NCI-H748 treated with DMSO at 0.1 percent for 48 hours (cell line): ENCODE measurements around the gene ATXN7.

Source experiments
- DNase-seq: peaks from one replicate; lab custom pipeline; 2025; lab: John Stamatoyannopoulos, UW

The ATXN7 gene

GRCh38 chr3:63864008-63864964 lies 619 bp downstream of the ATXN7 start:
- DNase-seq = no peak

DNA sequence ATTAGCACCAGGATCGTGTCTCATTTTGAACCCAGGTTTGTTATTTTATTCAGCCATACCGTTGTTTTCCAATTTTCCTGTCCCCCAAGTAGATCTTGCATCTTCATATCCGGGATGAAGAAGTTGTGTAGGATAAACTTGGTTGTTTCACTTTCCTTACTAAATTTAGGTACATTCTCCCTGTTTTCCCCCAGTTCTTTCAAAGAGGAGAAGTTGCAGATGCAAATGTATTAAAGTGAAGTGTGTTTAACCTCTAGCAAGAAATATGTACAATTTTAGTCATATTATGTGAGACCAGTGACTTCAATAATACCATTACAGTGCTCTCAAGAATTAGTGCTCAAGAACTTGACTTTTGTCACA lies 1.3 kb downstream of the ATXN7 start:
- DNase-seq = no peak

DNA sequence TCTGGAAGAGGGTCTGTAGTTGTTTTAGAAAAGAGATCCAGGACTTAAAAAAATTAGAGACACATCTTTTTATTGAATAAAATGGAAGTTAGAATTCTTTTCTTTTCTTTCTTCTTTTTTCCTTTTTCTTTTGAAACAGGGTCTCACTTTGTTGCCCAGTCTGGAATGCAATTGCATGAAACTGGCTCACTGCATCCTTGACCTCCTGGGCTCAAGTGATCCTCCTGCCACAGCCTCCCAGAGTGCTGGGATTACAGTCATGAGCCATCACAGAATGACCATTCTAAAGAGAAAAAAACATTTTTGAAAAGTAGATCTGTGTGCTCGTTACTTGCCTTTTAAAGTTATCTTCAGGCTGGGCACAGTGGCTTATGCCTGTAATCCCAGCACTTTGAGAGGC lies 3.6 kb downstream of the ATXN7 start:
- no peak for DNase-seq

DNA sequence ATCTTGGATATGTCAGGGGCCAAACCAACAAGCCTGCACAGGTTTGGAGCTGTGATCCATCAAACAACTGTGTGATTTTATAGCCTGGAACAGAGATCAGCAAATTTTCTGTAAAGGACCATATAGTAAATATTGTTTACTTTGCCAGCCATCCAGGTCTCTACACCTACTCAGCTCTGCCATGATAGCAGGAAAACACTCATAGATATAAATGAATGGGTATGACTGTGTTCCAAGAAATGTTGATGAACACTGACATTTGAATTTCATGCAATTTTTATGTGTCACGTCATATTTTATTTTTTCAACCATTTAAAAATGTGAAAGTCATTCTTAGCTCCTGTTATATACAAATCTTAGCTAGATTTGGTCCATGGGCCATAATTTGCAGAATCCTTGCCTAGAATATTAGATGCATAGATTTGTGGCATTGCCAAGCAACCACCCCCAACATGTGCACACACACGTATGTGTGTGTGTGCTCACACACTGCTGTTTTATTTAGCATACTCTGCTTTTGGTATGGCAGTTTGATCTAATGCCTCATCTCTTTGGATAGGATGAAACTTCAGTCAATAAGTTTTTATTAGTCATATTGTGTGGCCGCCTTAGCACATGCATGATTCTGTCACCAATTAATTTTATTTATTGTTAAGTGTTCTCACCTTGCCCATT lies 6.4 kb downstream of the ATXN7 start:
- no peak for DNase-seq

DNA sequence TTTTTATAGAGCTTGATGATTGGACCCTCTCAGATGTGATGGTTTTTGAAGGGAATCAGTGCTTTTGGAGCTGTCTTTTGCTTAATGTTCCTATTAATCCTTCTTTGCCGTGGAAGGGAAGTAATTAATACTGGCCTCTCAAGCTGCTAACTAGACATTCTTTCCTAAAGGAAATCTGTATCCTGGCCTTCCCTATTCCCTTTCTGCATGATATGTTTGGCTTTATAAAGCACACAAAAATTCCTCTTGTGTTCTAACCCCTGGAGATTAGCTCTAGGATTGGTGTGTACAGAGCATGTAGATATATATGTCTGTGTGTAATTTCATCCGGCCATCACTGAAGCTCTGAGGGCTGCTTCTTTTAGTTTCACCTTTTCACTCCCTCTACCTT lies 6.9 kb downstream of the ATXN7 start:
- no peak for DNase-seq

GRCh38 chr3:63872135-63872924 lies 8.7 kb downstream of the ATXN7 start:
- DNase-seq = no peak

GRCh38 chr3:63874769-63875168 lies 11.1 kb downstream of the ATXN7 start:
- DNase-seq = no peak

DNA sequence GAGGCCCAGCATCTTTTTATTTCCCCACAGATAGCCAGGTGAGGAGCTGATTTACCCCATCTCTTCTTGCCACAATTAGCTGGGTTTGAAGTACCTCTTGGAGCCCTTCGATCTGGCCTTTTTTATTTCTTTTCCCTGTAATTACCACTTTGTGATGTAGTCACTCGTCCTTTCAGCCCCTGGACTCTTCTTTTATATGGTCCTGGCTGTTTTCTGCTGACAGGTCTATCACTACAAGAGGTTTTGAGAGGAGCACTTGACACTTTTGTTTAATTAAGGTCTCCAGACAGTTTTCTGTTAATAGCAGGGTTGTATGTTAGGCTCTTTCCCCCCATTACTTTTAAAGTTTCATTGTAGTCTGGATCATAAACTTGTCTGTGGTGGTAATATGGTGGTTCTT lies 11.8 kb downstream of the ATXN7 start:
- DNase-seq = no peak

DNA sequence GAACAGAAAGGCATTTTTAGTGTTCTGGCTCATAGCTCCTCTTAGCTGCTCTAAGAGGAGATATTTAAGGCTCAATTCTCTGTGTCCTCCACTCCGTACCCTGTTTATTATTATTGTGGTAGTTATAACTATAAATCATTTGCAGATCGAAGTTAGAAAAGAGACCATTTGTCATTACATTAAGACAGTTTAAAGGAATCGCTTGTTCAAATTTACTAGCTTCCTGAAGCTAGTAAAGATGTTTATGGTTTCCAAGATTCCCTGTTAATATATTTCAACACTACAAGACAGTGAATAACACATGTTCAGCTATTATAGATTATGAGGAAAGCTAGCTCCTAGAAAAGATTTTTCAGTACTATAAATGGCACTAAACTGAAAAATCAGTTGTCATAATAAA lies 12.6 kb downstream of the ATXN7 start:
- DNase-seq = no peak

DNA sequence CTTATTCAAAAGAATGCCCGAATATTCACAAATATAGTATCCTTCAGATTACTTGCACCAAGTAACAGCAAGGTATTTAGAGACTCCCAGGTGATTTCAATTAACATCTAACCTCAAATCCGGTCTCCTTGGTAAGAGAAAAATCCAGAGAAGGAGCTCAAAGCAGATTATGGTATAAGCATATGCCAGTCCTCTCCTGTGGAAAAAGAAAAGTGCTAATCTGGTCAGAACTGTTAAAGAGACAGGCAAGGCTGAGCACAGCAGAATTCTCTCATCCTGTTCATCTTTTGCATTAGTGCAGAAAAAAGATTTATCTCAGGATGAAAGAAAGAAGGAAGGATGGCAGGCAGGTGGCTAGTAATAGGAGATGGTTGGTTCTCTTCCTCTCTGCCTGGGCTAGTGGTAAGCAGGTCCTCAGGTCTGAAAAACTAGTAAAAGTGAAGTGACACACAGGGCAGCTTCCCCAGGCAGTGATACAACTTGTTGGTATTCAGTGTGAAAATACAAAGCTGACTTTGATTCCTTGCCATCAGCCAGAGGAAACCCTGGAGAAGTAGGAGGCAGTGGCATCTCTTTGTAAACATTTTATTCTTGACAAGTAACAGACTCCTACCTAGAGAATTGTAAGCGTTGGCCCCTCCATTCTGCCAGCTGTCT lies 14.2 kb downstream of the ATXN7 start:
- no peak for DNase-seq

DNA sequence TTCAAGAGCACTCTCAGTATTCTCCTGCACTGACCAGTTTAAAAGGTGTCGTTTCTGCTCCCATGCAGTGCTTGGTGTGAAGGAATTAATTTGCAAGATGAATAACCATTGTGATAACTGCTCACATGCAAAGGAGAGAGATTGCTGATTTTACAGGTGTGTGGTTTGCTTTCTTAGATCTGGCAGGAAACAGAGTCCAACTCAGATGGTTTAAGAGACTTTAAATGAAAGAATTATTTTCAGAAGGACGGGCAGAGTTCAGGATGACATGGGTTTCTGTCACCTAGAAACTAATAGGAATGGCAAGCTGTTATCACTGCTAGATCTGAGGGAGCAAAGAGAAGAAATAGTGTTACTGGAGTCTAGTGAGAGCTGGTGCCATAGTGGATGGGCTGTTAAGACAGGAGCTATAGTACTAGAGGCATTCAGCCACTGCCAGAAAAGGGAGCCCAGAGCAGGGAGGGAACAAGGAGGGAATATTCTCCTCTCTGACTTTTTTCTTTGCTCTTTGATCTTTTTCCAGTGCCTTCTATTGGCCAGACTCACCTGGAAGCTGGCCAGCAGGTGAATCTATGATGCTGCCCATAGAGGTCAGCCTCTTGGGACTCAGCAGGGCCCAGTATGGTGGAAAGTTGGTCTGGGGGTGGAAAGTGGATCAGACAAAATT lies 14.9 kb downstream of the ATXN7 start:
- no peak for DNase-seq

- DNase-seq = no peak
These were observed 17.0 kb downstream of the ATXN7 start for GRCh38 chr3:63880653-63881052.

DNA sequence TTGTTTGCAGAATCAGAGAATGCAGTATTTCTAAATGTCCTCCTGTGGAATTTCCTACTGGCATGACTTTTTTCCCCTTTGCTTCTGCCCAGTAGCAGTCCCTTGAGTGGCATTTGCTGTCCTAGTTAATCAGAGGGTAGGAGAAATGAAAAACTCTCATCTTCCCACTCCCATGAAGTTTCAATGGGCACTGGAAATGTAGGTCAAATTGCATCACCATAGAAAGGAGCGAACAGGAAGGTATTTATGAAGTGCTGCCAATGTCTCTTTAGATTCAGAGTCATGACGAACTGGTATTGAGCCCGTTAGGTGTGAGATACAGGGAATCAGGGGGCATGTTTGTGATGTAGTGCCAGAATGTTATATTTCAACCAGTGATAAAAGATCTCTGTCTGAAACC lies 23.2 kb downstream of the ATXN7 start:
- no peak for DNase-seq

DNA sequence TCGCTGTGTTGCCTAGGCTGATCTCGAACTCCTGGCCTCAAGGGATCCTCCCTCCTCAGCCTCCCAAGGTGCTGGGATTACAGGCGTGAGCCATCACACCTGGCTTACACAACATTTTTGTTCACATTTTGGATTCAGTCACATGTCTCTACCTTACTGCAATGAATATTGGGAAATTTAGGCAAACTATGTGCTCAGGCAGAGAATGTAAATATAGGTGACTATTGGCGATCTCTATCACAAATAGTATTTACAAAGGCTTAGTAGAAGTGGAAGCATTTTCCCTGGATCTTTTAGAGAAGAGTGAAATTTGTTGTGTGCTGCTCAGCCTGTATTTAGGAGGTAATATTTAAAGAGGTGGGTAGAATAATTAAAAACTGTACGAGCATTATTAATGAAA lies 27.9 kb downstream of the ATXN7 start:
- no peak for DNase-seq

GRCh38 chr3:63892773-63893352 lies 29.2 kb downstream of the ATXN7 start:
- DNase-seq = no peak

DNA sequence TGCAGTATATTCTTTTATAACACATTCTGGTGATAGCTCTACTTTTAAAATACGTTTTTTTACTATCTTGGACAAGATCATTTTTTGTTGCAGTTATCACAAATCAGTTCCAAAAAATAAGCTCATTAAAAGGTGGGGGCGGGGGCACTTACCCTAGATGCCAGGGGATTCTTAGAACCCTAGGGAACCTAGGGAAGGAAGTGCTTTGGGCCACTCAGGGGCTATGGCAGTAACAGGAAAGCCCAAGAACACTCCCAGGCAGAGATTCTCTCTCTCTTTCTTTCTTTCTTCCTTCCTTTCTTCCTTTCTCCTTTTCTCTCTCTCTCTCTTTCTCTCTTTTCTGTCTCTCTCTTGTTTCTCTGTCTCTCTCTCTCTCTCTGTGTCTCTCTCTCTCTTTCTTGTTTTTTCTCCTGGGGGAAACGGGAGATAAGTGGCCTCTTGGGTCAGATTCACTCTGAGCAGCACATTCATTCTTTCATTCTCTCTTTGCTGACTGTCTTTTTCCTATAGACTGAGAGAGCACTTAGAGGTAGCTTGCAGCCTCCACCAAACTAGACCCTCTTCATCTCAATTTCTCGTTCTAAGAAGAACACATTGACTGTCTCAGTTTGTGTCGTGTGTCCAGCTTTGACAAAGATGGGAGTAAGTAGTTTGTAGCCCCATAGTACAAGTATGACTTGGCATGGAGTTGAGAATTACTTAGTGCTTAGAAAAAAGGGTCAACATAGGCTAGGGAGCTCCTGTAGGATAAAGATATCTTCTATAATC lies 31.9 kb downstream of the ATXN7 start:
- no peak for DNase-seq

- DNase-seq = no peak
These were observed 32.8 kb downstream of the ATXN7 start for GRCh38 chr3:63896332-63897030.

DNA sequence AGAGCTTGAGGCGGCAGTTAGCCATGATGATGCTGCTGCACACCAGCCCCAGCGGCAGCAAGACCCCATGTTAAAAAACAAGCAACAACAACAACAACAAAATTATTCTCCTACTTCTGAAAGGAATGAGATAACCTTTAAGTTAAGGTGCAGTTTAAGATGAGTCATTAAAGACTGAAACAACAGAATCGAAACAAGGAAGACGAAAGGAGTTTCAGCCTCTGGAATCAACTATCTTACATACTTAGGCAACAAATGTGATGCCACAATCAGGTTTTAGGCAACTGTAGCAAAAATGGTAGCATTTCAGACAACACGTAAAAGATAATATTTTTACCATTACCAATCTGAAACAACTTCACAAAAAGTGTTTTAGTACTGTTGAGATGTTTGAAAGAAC lies 36.3 kb downstream of the ATXN7 start:
- no peak for DNase-seq

DNA sequence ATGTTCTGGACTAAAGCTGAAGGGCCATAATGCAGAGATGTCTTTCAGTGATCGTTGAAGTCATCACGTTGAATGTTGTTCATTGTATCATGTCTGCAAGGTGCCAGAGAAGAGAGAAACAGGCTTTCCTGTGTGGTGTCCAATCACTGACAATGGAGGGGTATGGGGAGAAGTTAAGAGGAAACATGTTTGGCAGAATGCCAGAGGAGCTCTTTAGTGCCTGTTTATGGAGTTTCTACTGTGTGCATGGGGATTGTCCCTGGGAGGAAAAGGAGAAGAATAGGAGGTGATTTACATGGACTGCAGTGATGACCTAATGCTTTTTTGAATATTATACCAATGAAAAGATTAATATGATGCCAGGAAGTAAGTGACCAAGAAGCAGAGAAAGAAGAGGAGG lies 36.8 kb downstream of the ATXN7 start:
- peak; percentile 84 for DNase-seq
